Measurements from ENCODE around the gene ARMC10. TPM values are rescaled to one million over a fixed set of nuclear protein-coding genes. Genes with fewer than 3 reads are reported as not detected.

ARMC10 gene
- total and polyA plus RNA-seq, 9 of the 15 experiments (the other 6 are each of a cell fraction or from before 2014, with no cell fraction given), result 17.0 to 113 (median 72.6) TPM

DNA sequence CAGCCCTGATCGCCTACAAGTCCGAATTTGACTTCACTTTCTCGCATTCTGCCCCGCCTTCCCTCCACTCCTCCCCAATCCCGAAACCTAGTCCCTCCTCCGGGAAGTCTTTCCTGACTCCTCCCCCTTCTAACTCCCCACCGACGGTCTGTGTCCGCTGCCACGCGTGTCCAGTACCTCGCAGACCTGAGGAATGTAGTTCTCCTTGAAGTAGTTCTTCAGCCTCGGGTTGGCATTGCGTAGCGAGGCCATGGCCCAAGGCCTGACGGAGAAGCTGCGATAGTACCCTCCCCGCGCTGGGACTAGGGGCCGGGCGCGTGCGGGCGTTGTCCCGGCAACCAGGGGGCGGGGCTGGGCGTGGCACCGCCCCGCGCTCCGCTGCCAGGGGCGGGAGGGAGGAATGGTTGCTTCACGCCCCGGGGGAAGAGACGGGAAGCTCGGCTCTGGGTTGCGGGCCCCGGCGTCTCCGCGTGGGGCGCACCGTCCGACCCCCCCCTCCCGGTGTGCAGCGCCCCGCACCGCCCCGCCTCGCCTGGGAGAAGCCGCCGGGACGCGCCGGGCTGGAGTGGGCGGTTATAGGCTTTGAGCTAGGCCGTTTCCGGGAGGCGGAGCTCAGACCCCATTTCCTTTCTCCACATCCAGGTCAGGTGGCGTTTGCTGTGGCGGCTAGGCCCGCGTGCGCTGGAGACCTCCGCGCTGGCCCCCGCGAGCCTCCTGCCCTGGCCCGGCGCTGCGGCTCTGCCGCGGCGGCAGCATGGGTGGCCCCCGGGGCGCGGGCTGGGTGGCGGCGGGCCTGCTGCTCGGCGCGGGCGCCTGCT is at the start of gene ARMC10, which contains the start of gene FBXL13 (continued):
- TF ChIP-seq SRSF9 (IDR thresholded peaks at IDR 0.05; ENCODE audit: borderline replicate concordance, low read depth, low read length), result no peak
- TF ChIP-seq, protein P1, sequence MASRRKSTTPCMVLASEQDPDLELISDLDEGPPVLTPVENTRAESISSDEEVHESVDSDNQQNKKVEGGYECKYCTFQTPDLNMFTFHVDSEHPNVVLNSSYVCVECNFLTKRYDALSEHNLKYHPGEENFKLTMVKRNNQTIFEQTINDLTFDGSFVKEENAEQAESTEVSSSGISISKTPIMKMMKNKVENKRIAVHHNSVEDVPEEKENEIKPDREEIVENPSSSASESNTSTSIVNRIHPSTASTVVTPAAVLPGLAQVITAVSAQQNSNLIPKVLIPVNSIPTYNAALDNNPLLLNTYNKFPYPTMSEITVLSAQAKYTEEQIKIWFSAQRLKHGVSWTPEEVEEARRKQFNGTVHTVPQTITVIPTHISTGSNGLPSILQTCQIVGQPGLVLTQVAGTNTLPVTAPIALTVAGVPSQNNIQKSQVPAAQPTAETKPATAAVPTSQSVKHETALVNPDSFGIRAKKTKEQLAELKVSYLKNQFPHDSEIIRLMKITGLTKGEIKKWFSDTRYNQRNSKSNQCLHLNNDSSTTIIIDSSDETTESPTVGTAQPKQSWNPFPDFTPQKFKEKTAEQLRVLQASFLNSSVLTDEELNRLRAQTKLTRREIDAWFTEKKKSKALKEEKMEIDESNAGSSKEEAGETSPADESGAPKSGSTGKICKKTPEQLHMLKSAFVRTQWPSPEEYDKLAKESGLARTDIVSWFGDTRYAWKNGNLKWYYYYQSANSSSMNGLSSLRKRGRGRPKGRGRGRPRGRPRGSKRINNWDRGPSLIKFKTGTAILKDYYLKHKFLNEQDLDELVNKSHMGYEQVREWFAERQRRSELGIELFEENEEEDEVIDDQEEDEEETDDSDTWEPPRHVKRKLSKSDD (conservative IDR thresholded peaks at IDR 0.05; ENCODE audit: low read length), result no peak
- no peak for TF ChIP-seq SP2 (IDR thresholded peaks at IDR 0.05; ENCODE audit: extremely low read depth, low read depth, low read length, poor library complexity, severe bottlenecking)
- no peak for TF ChIP-seq SIX5 (IDR thresholded peaks at IDR 0.05; ENCODE audit: borderline replicate concordance in 1 of 2, insufficient read depth in 1 of 2, low read depth in 1 of 2, low read length in 2 of 2)
- TF ChIP-seq FOSL1 (tag; conservative IDR thresholded peaks at IDR 0.05), result no peak
- no peak; the same call in 1 of the 2 replicates for TF ChIP-seq NR4A1 (CRISPR knock-in tag; IDR thresholded peaks at IDR 0.05)
- TF ChIP-seq NR4A1 (tag; IDR thresholded peaks at IDR 0.05), result no peak
- TF ChIP-seq, protein P2, sequence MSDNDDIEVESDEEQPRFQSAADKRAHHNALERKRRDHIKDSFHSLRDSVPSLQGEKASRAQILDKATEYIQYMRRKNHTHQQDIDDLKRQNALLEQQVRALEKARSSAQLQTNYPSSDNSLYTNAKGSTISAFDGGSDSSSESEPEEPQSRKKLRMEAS (CRISPR knock-in tag; IDR thresholded peaks at IDR 0.05), result peak; percentile 88
- TF ChIP-seq COPS2 (conservative IDR thresholded peaks at IDR 0.05), result no peak
- TF ChIP-seq, protein P3, sequence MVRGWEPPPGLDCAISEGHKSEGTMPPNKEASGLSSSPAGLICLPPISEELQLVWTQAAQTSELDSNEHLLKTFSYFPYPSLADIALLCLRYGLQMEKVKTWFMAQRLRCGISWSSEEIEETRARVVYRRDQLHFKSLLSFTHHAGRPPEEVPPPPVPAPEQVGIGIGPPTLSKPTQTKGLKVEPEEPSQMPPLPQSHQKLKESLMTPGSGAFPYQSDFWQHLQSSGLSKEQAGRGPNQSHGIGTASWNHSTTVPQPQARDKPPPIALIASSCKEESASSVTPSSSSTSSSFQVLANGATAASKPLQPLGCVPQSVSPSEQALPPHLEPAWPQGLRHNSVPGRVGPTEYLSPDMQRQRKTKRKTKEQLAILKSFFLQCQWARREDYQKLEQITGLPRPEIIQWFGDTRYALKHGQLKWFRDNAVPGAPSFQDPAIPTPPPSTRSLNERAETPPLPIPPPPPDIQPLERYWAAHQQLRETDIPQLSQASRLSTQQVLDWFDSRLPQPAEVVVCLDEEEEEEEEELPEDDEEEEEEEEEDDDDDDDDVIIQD (CRISPR knock-in tag; IDR thresholded peaks at IDR 0.05), result no peak
- TF ChIP-seq EHMT2 (IDR thresholded peaks at IDR 0.05), result no peak
- no peak for TF ChIP-seq SREBF2 (CRISPR knock-in tag; IDR thresholded peaks at IDR 0.05)
- peak; percentile 93 for TF ChIP-seq ELF1 (tag; IDR thresholded peaks at IDR 0.05)
- TF ChIP-seq SMC3 (conservative IDR thresholded peaks at IDR 0.05; ENCODE audit: insufficient read depth, low read depth, low read length), result 0 out of 2 replicates have a peak, but pooled peaks have one; percentile 14
- no peak for TF ChIP-seq ZNF165 (CRISPR knock-in tag; IDR thresholded peaks at IDR 0.05; ENCODE audit: borderline replicate concordance)
- peak; percentile 73; the same call in 1 of the 2 replicates for TF ChIP-seq SIN3B (IDR thresholded peaks at IDR 0.05; ENCODE audit: low read depth)
- TF ChIP-seq, protein P4, sequence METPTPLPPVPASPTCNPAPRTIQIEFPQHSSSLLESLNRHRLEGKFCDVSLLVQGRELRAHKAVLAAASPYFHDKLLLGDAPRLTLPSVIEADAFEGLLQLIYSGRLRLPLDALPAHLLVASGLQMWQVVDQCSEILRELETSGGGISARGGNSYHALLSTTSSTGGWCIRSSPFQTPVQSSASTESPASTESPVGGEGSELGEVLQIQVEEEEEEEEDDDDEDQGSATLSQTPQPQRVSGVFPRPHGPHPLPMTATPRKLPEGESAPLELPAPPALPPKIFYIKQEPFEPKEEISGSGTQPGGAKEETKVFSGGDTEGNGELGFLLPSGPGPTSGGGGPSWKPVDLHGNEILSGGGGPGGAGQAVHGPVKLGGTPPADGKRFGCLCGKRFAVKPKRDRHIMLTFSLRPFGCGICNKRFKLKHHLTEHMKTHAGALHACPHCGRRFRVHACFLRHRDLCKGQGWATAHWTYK (CRISPR knock-in tag; IDR thresholded peaks at IDR 0.05), result peak; percentile 88; the same call in 1 of the 2 replicates
- TF ChIP-seq POLR3G (IDR thresholded peaks at IDR 0.05; ENCODE audit: extremely low read depth, insufficient read length, insufficient replicate concordance), result no peak
- TF ChIP-seq ZNF197 (CRISPR knock-in tag; IDR thresholded peaks at IDR 0.05; ENCODE audit: low read depth), result no peak
- 0 out of 2 replicates have a peak, but pooled peaks have one; percentile 49 for TF ChIP-seq RNF2 (IDR thresholded peaks at IDR 0.05)
- TF ChIP-seq GTF2A2 (tag; IDR thresholded peaks at IDR 0.05), result no peak
- TF ChIP-seq MTA3 (IDR thresholded peaks at IDR 0.05; ENCODE audit: borderline replicate concordance), result peak; percentile 34; the same call in 1 of the 2 replicates

All from K562 (cell line).